Measurements from ENCODE around the gene HOXB3. TPM values are rescaled to one million over a fixed set of nuclear protein-coding genes. Genes with fewer than 3 reads are reported as not detected.

The HOXB3 gene
- total and polyA plus RNA-seq, 2 donors (not counting 1 experiment from before 2014, with no cell fraction given) = 15.7 to 28.6 TPM

GRCh38 chr17:48623583-48623982, 33.5 kb upstream of the HOXB3 start:
- H3K9me3 ChIP-seq (ENCODE audit: control insufficient read depth, insufficient read depth, low read depth, low read length) = no peaks in the 10 kb centered on the region
- no peak overlapping the region for H3K4me3 ChIP-seq (replicated peaks in 1 of 4; ENCODE audit: control extremely low read depth in 1 of 4, insufficient read depth in 1 of 4, low read depth in 3 of 4, low read length in 4 of 4)
- H3K4me2 ChIP-seq (ENCODE audit: extremely low read depth, insufficient read depth, low read length) = no peak overlapping the region
- H2AFZ ChIP-seq (ENCODE audit: low read length) = no peak overlapping the region
- DNase-seq (ENCODE audit: low read depth in 2 of 2) = no peak
- no peak for TF ChIP-seq CTCF (conservative IDR thresholded peaks at IDR 0.05 in 1 of 2, IDR thresholded peaks at IDR 0.05 in 1 of 2; ENCODE audit: low read depth in 1 of 2, low read length in 2 of 2)
- TF ChIP-seq EZH2 (IDR thresholded peaks at IDR 0.05; ENCODE audit: low read length, missing control alignments) = peak; percentile 76
- H3K79me2 ChIP-seq (ENCODE audit: control insufficient read depth, insufficient read depth, low read length) = no peaks in the 10 kb centered on the region
- H3K36me3 ChIP-seq (ENCODE audit: control insufficient read depth, insufficient read depth, low read length) = no peaks in the 10 kb centered on the region
- H4K20me1 ChIP-seq (ENCODE audit: control insufficient read depth, extremely low read depth, insufficient read depth, low read length) = peaks cover 2% of the 10 kb centered on the region
- H3K27me3 ChIP-seq (ENCODE audit: control insufficient read depth, insufficient read depth, low read length) = peaks cover 95% of the 10 kb centered on the region
- no peak overlapping the region for H3K9ac ChIP-seq (ENCODE audit: insufficient read depth, low read length)
- H3K27ac ChIP-seq (ENCODE audit: insufficient read depth, low read length) = no peak overlapping the region
- H3K4me1 ChIP-seq (ENCODE audit: control insufficient read depth, extremely low read depth, insufficient read depth, low read length) = peaks cover 4% of the 10 kb centered on the region

GRCh38 chr17:48622857-48623256, 32.8 kb upstream of the HOXB3 start:
- no peak overlapping the region for H3K4me2 ChIP-seq (ENCODE audit: extremely low read depth, insufficient read depth, low read length)
- peaks cover 93% of the 10 kb centered on the region for H3K27me3 ChIP-seq (ENCODE audit: control insufficient read depth, insufficient read depth, low read length)
- H4K20me1 ChIP-seq (ENCODE audit: control insufficient read depth, extremely low read depth, insufficient read depth, low read length) = peaks cover 2% of the 10 kb centered on the region

More at GRCh38 chr17:48622857-48623256, 32.8 kb upstream of the HOXB3 start:
- TF ChIP-seq EZH2 (IDR thresholded peaks at IDR 0.05; ENCODE audit: low read length, missing control alignments) (no peak), CTCF (conservative IDR thresholded peaks at IDR 0.05 in 1 of 2, IDR thresholded peaks at IDR 0.05 in 1 of 2; ENCODE audit: low read depth in 1 of 2, low read length in 2 of 2) (no peak)
- H3K4me1 ChIP-seq (ENCODE audit: control insufficient read depth, extremely low read depth, insufficient read depth, low read length) = peaks cover 4% of the 10 kb centered on the region
- H3K9ac ChIP-seq (ENCODE audit: insufficient read depth, low read length) = no peak overlapping the region
- no peaks in the 10 kb centered on the region for H3K36me3 ChIP-seq (ENCODE audit: control insufficient read depth, insufficient read depth, low read length)
- no peaks in the 10 kb centered on the region for H3K79me2 ChIP-seq (ENCODE audit: control insufficient read depth, insufficient read depth, low read length)
- H3K9me3 ChIP-seq (ENCODE audit: control insufficient read depth, insufficient read depth, low read depth, low read length) = no peaks in the 10 kb centered on the region
- H3K4me3 ChIP-seq (replicated peaks in 1 of 4; ENCODE audit: control extremely low read depth in 1 of 4, insufficient read depth in 1 of 4, low read depth in 3 of 4, low read length in 4 of 4) = no peak overlapping the region
- H3K27ac ChIP-seq (ENCODE audit: insufficient read depth, low read length) = no peak overlapping the region
- H2AFZ ChIP-seq (ENCODE audit: low read length) = no peak overlapping the region
- no peak for DNase-seq (ENCODE audit: low read depth in 2 of 2)

Data from fibroblast of lung (primary cell).